Tibial artery (tissue), 4 donors: ENCODE measurements around the gene PHF23.

ENCODE experiments used
- DNase-seq, 2 donors: peaks; one replicate each; pipeline ENCODE4 v3.0.0-alpha.2; 2019
- H3K27ac ChIP-seq, 2 donors: fragments of 200-600 bp; sonication (generic) in 1 of 2; 1 replicate in 1 of 2; 2 replicates in 1 of 2; pipeline ENCODE4 v1.5.1; 2018 to 2019; ENCODE audit warnings: mild to moderate bottlenecking in 1 of 2
- H3K27me3 ChIP-seq, 2 donors: fragments of 200-600 bp; sonication (generic) in 1 of 2; one replicate each; pipeline versions ENCODE4 v1.5.1 to v1.6.0; 2016 to 2019
- H3K36me3 ChIP-seq, 3 donors: fragments of 200-600 bp; sonication (generic) in 2 of 3; one replicate each; pipeline ENCODE4 v1.5.1; 2016 to 2019; ENCODE audit warnings: mild to moderate bottlenecking in 2 of 3
- H3K4me1 ChIP-seq, 4 donors: fragments of 200-600 bp; sonication (generic) in 2 of 4; 1 replicate in 3 of 4; 2 replicates in 1 of 4; pipeline ENCODE4 v1.5.1; 2016 to 2019
- H3K4me3 ChIP-seq, 2 donors: fragments of 200-600 bp; sonication (generic) in 1 of 2; 1 replicate in 1 of 2; 2 replicates in 1 of 2; pipeline ENCODE4 v1.5.1; 2018 to 2019; ENCODE audit warnings: mild to moderate bottlenecking in 2 of 2
- H3K9me3 ChIP-seq, 3 donors: fragments of 200-600 bp; sonication (generic) in 1 of 3; one replicate each; pipeline ENCODE4 v1.5.1; 2016 to 2019
- CTCF ChIP-seq, 2 experiments: fragments of 200-600 bp in 1 of 2; fragments of 450-650 bp in 1 of 2; IDR thresholded peaks; one replicate each; pipeline ENCODE4 v1.5.1; 2017 to 2019; ENCODE audit warnings: antibody characterized with exemption in 2 of 2, mild to moderate bottlenecking in 1 of 2, moderate library complexity in 1 of 2
- intact Hi-C: fragments of 100-400 bp; cut with DNase I; formaldehyde crosslinking; loops from one replicate; pipeline ENCODE4 v1.15.0; 2023; ENCODE audit warnings: low total_unique reads

Gene PHF23

GRCh38 chr17:7192271-7192937, 46.9 kb downstream of the PHF23 start:
- TF ChIP-seq CTCF (IDR thresholded peaks at IDR 0.05): no peak
- no peaks in the 10 kb centered on the region for H3K9me3 ChIP-seq
- no peak for DNase-seq
- peaks cover 0 to 54% (median 28%) of the 10 kb centered on the region in 3 donors for H3K36me3 ChIP-seq
- H3K27ac ChIP-seq: no peak overlapping the region
- no peaks in the 10 kb centered on the region for H3K4me1 ChIP-seq
- H3K27me3 ChIP-seq: no peaks in the 10 kb centered on the region
- no peak overlapping the region for H3K4me3 ChIP-seq
- intact Hi-C loops: no loop called here

GRCh38 chr17:7191571-7192270, 47.5 kb downstream of the PHF23 start:
- Histone ChIP-seq H3K9me3 (no peaks in the 10 kb centered on the region), H3K27me3 (no peaks in the 10 kb centered on the region), H3K36me3 (peaks cover 0 to 51% (median 24%) of the 10 kb centered on the region in 3 donors), H3K27ac (no peak overlapping the region), H3K4me1 (no peaks in the 10 kb centered on the region), H3K4me3 (no peak overlapping the region)
- no peak for TF ChIP-seq CTCF (IDR thresholded peaks at IDR 0.05)
- no peak for DNase-seq
- intact Hi-C loops: no loop called here

- no peaks in the 10 kb centered on the region for H3K27me3 ChIP-seq
- intact Hi-C loops: no loop called here
- no peak overlapping the region for H3K27ac ChIP-seq
- TF ChIP-seq CTCF (IDR thresholded peaks at IDR 0.05): no peak
- H3K4me3 ChIP-seq: no peak overlapping the region
- DNase-seq: no peak
- peaks cover 0 to 44% (median 17%) of the 10 kb centered on the region in 3 donors for H3K36me3 ChIP-seq
- H3K4me1 ChIP-seq: no peaks in the 10 kb centered on the region
- no peaks in the 10 kb centered on the region for H3K9me3 ChIP-seq
These were observed 48.2 kb downstream of the PHF23 start for GRCh38 chr17:7191069-7191468.

GRCh38 chr17:7190276-7190917, 48.9 kb downstream of the PHF23 start:
- intact Hi-C loops: no loop called here
- H3K27me3 ChIP-seq: no peaks in the 10 kb centered on the region
- H3K4me1 ChIP-seq: no peaks in the 10 kb centered on the region
- no peak overlapping the region for H3K27ac ChIP-seq
- H3K36me3 ChIP-seq: peaks cover 0 to 37% (median 11%) of the 10 kb centered on the region in 3 donors
- DNase-seq: no peak
- no peak overlapping the region for H3K4me3 ChIP-seq
- no peaks in the 10 kb centered on the region for H3K9me3 ChIP-seq
- TF ChIP-seq CTCF (IDR thresholded peaks at IDR 0.05): no peak

GRCh38 chr17:7186241-7186640, 53.0 kb downstream of the PHF23 start:
- H3K27ac ChIP-seq: no peak overlapping the region
- intact Hi-C loops: no loop called here

More at GRCh38 chr17:7186241-7186640, 53.0 kb downstream of the PHF23 start:
- TF ChIP-seq CTCF (IDR thresholded peaks at IDR 0.05): no peak
- DNase-seq: no peak
- H3K4me3 ChIP-seq: no peak overlapping the region
- H3K4me1 ChIP-seq: no peaks in the 10 kb centered on the region
- H3K27me3 ChIP-seq: no peaks in the 10 kb centered on the region
- no peaks in the 10 kb centered on the region for H3K9me3 ChIP-seq
- H3K36me3 ChIP-seq: peaks cover 0 to 11% (median 0%) of the 10 kb centered on the region in 3 donors
